Measurements from ENCODE around the gene ESYT3. TPM values are rescaled to one million over a fixed set of nuclear protein-coding genes. Genes with fewer than 3 reads are reported as not detected.

ESYT3 gene
- total and polyA plus RNA-seq, 4 donors, result 0.38 to 2.7 (median 0.88) TPM

DNA sequence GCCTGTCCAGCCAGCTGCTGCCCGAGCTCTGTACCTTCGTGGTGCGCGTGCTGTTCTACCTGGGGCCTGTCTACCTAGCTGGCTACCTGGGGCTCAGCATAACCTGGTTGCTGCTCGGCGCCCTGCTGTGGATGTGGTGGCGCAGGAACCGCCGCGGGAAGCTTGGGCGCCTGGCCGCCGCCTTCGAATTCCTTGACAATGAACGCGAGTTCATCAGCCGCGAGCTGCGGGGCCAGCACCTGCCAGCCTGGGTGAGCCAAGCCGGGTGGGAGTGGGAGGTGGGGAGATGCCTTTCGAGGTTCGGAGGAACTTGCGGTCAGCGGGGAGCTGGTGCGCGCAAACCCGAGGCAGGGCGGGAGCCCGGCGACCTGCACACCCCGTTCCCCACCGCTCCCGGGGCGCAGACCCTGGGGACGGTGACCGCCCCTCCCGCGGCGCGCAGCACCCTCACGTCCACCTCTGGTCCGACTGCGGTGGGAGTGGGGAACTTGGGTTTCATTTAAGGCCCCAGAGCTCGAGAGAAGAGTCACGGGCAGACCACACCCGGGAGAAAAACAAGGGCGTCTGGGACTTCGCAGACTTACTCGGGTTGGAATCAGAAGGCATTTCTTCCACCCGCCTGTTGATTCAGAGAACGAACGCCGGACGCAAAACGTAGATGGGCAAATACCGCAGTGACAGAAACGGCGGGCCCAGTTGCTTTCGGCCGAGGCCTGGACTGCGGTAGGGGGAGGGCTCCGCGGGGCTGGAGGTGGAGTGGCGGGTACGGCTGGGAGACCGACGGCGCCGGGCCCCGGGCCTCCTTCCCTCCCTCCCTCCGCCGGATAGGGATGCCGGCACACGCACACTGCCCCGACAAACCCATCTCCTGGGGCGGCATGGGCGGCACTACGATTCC is 708 bp downstream of the ESYT3 start:
- no peaks in the 10 kb centered on the region for H3K4me1 ChIP-seq (ENCODE audit: control insufficient read depth in 1 of 2, insufficient read depth in 2 of 2, low read length in 2 of 2)
- intact Hi-C loops (cut with DNase I), result no loop called here
- ATAC-seq (ENCODE audit: low FRiP score) (peak; percentile 17), DNase-seq (peak in 1 of 2 donors; percentile 72)
- peak overlapping the region; percentile 7 to 60 for H3K4me3 ChIP-seq (ENCODE audit: low read length in 2 of 2)
- H3K36me3 ChIP-seq (ENCODE audit: control insufficient read depth in 1 of 2, insufficient read depth in 2 of 2, low read length in 1 of 2), result no peaks in the 10 kb centered on the region
- no peaks in the 10 kb centered on the region for H3K9me3 ChIP-seq (ENCODE audit: control insufficient read depth, low read length)
- no peak overlapping the region for H3K27ac ChIP-seq (ENCODE audit: low read depth in 1 of 2, low read length in 2 of 2)
- no peaks in the 10 kb centered on the region for H3K27me3 ChIP-seq (ENCODE audit: control insufficient read depth in 1 of 2, insufficient read depth in 2 of 2, low read length in 1 of 2)
- WGBS, 2 donors, result 9 to 10% methylated on average over 78 of the region's 78 CpGs

DNA sequence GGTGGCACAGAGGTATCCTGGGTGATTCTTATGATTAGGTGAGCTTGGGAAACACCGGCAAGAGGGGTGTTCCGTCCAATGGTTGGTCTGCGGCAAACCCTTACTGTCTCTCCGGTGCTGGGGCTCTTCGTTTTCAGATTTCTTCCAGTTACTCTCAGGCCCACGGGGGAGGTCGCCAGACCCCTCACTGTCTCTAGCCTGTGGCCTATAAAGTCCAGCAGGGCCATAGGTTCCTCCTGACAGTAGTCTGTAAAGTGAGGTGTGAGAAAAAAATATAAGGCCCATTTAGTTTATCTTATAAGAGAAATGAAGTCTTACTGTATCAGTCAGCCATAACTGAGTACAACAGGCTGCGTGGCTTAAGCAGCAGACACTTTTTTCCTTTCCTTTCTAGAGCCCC is 1.4 kb downstream of the ESYT3 start:
- Histone ChIP-seq H3K4me1 (ENCODE audit: control insufficient read depth in 1 of 2, insufficient read depth in 2 of 2, low read length in 2 of 2) (no peaks in the 10 kb centered on the region), H3K27me3 (ENCODE audit: control insufficient read depth in 1 of 2, insufficient read depth in 2 of 2, low read length in 1 of 2) (no peaks in the 10 kb centered on the region), H3K36me3 (ENCODE audit: control insufficient read depth in 1 of 2, insufficient read depth in 2 of 2, low read length in 1 of 2) (no peaks in the 10 kb centered on the region), H3K4me3 (ENCODE audit: low read length in 2 of 2) (no peak overlapping the region), H3K27ac (ENCODE audit: low read depth in 1 of 2, low read length in 2 of 2) (no peak overlapping the region), H3K9me3 (ENCODE audit: control insufficient read depth, low read length) (no peaks in the 10 kb centered on the region)
- WGBS, 2 donors, result 84 to 99% methylated on average over 8 of the region's 8 CpGs
- intact Hi-C loops (cut with DNase I), result no loop called here
- no peak for ATAC-seq (ENCODE audit: low FRiP score)
- DNase-seq, result no peak

DNA sequence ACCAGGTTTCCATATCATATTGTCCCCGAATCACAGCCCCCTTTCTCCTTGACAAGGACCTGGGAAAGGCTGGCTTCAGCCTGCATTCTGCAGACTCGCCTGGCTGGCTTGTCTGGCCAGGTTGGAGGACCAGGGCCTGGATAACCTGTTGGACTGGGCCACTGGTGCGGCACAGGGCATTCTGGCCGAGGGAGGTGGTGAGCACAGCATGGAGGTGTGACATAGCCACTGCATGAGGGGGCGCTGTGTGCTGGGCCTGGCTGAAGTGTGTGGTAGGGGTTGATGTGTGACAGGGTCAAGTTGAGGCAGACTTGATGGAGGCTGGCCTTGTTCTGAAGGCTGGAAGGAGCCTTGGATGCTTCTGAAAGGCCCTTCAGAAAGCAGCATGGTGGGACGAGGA is 2.9 kb downstream of the ESYT3 start:
- Histone ChIP-seq H3K27ac (ENCODE audit: low read depth in 1 of 2, low read length in 2 of 2) (no peak overlapping the region), H3K36me3 (ENCODE audit: control insufficient read depth in 1 of 2, insufficient read depth in 2 of 2, low read length in 1 of 2) (no peaks in the 10 kb centered on the region), H3K27me3 (ENCODE audit: control insufficient read depth in 1 of 2, insufficient read depth in 2 of 2, low read length in 1 of 2) (no peaks in the 10 kb centered on the region), H3K9me3 (ENCODE audit: control insufficient read depth, low read length) (no peaks in the 10 kb centered on the region), H3K4me1 (ENCODE audit: control insufficient read depth in 1 of 2, insufficient read depth in 2 of 2, low read length in 2 of 2) (no peaks in the 10 kb centered on the region), H3K4me3 (ENCODE audit: low read length in 2 of 2) (no peak overlapping the region)
- peak in 1 of 2 donors; percentile 55 for DNase-seq
- intact Hi-C loops (cut with DNase I), result no loop called here
- WGBS, 2 donors, result 95 to 98% methylated on average over 6 of the region's 6 CpGs
- no peak for ATAC-seq (ENCODE audit: low FRiP score)

DNA sequence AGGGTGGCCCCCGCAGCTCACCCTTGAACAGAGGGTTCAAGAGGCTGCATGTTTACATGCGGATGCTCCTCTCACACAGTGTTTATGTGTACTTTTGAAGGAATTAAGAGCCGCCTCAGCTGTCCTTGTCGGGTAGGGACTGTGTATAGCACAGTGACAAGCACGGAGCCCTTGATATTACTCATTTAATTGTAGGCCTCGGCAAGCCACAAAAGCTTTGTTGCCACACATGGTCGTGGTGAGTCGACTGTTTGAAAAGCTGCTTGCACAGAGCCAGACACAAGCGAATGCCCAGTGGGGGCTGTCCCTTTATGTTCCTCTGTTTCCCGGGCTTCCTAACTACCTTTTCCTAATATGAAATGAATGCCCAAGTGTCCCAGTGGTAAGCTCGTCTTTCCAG is 4.5 kb downstream of the ESYT3 start:
- no peak for ATAC-seq (ENCODE audit: low FRiP score)
- no peak overlapping the region for H3K4me3 ChIP-seq (ENCODE audit: low read length in 2 of 2)
- intact Hi-C loops (cut with DNase I), result no loop called here
- no peak overlapping the region for H3K27ac ChIP-seq (ENCODE audit: low read depth in 1 of 2, low read length in 2 of 2)
- no peaks in the 10 kb centered on the region for H3K4me1 ChIP-seq (ENCODE audit: control insufficient read depth in 1 of 2, insufficient read depth in 2 of 2, low read length in 2 of 2)
- H3K36me3 ChIP-seq (ENCODE audit: control insufficient read depth in 1 of 2, insufficient read depth in 2 of 2, low read length in 1 of 2), result no peaks in the 10 kb centered on the region
- no peaks in the 10 kb centered on the region for H3K9me3 ChIP-seq (ENCODE audit: control insufficient read depth, low read length)
- 75 to 76% methylated on average over 11 of the region's 11 CpGs for WGBS, 2 donors
- no peaks in the 10 kb centered on the region for H3K27me3 ChIP-seq (ENCODE audit: control insufficient read depth in 1 of 2, insufficient read depth in 2 of 2, low read length in 1 of 2)
- peak in 1 of 2 donors; percentile 36 for DNase-seq

DNA sequence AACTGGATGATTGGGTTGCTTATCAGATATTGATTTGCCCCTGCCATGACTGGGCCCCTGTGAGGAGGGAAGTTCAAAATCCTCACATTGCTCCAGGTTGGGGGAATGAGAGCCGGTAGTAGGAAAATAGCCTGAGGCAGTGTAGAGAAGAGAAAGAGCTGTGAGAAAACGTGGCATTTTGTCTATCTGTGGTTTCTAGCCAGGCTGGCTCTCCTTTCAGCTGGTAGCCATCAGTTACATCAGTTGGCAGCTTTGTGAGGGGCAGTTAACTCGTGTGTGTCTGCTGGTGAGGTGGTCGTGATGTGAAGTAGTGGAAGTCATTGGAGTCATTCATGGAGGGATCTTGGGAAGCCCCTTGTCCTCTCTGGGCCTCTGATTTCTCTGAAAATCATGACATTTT is 5.2 kb downstream of the ESYT3 start:
- no peak for ATAC-seq (ENCODE audit: low FRiP score)
- H3K27ac ChIP-seq (ENCODE audit: low read depth in 1 of 2, low read length in 2 of 2), result no peak overlapping the region
- peak in 1 of 2 donors; percentile 9 for DNase-seq
- H3K9me3 ChIP-seq (ENCODE audit: control insufficient read depth, low read length), result no peaks in the 10 kb centered on the region
- H3K36me3 ChIP-seq (ENCODE audit: control insufficient read depth in 1 of 2, insufficient read depth in 2 of 2, low read length in 1 of 2), result no peaks in the 10 kb centered on the region
- H3K27me3 ChIP-seq (ENCODE audit: control insufficient read depth in 1 of 2, insufficient read depth in 2 of 2, low read length in 1 of 2), result no peaks in the 10 kb centered on the region
- no peak overlapping the region for H3K4me3 ChIP-seq (ENCODE audit: low read length in 2 of 2)
- 66 to 71% methylated on average over 4 of the region's 4 CpGs for WGBS, 2 donors
- intact Hi-C loops (cut with DNase I), result no loop called here
- H3K4me1 ChIP-seq (ENCODE audit: control insufficient read depth in 1 of 2, insufficient read depth in 2 of 2, low read length in 2 of 2), result no peaks in the 10 kb centered on the region

DNA sequence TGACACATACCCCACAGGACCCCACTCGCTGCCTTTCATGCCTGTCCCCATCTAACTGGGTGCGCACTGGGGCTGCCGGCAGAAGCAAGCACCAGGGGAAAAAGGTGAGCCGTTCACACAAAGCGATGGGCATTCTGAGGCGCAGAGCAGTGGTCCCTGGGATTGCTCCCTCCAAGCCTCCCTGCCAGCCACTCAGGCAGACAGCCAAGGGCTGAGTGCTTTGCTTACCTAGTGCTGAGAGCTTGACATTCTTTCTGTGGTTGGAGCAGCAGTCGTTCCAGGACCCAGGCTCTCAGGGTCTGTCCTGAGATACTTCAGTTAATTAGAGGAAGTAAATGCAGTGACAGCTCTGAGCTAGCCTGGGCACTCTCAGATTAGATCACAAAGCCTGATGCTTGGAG is 5.7 kb downstream of the ESYT3 start:
- 50 to 52% methylated on average over 7 of the region's 7 CpGs for WGBS, 2 donors
- DNase-seq, result peak in 1 of 2 donors; percentile 54
- Histone ChIP-seq H3K36me3 (ENCODE audit: control insufficient read depth in 1 of 2, insufficient read depth in 2 of 2, low read length in 1 of 2) (no peaks in the 10 kb centered on the region), H3K9me3 (ENCODE audit: control insufficient read depth, low read length) (no peaks in the 10 kb centered on the region), H3K27ac (ENCODE audit: low read depth in 1 of 2, low read length in 2 of 2) (no peak overlapping the region), H3K27me3 (ENCODE audit: control insufficient read depth in 1 of 2, insufficient read depth in 2 of 2, low read length in 1 of 2) (no peaks in the 10 kb centered on the region), H3K4me1 (ENCODE audit: control insufficient read depth in 1 of 2, insufficient read depth in 2 of 2, low read length in 2 of 2) (no peaks in the 10 kb centered on the region), H3K4me3 (ENCODE audit: low read length in 2 of 2) (no peak overlapping the region)
- intact Hi-C loops (cut with DNase I), result no loop called here
- no peak for ATAC-seq (ENCODE audit: low FRiP score)

DNA sequence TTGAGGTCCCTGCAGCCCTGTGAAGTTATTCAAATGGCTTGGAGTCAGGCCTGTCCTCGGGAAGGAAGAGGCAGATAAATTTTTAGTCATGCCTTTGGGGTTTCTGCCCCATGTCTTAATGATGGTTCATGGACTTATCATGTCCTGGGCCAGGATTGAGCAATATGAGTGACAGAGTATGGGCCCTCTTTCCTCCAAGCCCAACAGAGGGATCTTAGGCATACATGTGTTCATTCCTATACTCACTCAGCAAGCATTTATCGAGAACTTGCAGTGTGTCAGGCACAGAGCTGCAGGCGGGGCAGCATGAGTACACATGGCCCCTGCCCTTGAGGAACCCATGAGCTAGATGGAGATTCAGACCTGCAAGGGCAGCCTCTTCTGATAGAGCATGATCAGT is 6.2 kb downstream of the ESYT3 start:
- no peaks in the 10 kb centered on the region for H3K27me3 ChIP-seq (ENCODE audit: control insufficient read depth in 1 of 2, insufficient read depth in 2 of 2, low read length in 1 of 2)
- intact Hi-C loops (cut with DNase I), result no loop called here
- H3K36me3 ChIP-seq (ENCODE audit: control insufficient read depth in 1 of 2, insufficient read depth in 2 of 2, low read length in 1 of 2), result no peaks in the 10 kb centered on the region
- no peak overlapping the region for H3K27ac ChIP-seq (ENCODE audit: low read depth in 1 of 2, low read length in 2 of 2)
- 63 to 66% methylated on average over 3 of the region's 3 CpGs for WGBS, 2 donors
- DNase-seq (no peak), ATAC-seq (ENCODE audit: low FRiP score) (no peak)
- H3K4me1 ChIP-seq (ENCODE audit: control insufficient read depth in 1 of 2, insufficient read depth in 2 of 2, low read length in 2 of 2), result no peaks in the 10 kb centered on the region
- no peaks in the 10 kb centered on the region for H3K9me3 ChIP-seq (ENCODE audit: control insufficient read depth, low read length)
- H3K4me3 ChIP-seq (ENCODE audit: low read length in 2 of 2), result no peak overlapping the region

DNA sequence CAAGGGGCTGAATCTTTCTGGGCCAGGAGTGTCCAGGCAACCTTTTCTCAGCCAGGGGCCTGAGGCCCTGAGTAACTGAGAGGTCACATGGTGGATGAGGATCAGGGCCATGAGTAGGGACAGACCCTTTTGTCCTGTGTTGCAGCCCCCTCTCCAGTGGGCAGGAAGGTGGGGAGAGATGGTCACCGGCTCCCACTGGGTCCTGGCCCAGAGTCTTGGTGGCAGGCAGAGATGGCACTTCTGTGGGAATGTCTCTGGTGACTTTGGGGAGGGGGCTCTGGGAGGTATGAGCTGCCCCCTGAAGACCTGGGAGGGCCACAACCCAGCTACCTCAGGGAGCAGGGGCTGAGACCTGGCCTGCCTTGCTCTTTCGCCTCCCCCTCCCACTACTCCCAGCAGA is 6.8 kb downstream of the ESYT3 start:
- Histone ChIP-seq H3K4me1 (ENCODE audit: control insufficient read depth in 1 of 2, insufficient read depth in 2 of 2, low read length in 2 of 2) (no peaks in the 10 kb centered on the region), H3K4me3 (ENCODE audit: low read length in 2 of 2) (no peak overlapping the region), H3K36me3 (ENCODE audit: control insufficient read depth in 1 of 2, insufficient read depth in 2 of 2, low read length in 1 of 2) (no peaks in the 10 kb centered on the region), H3K27me3 (ENCODE audit: control insufficient read depth in 1 of 2, insufficient read depth in 2 of 2, low read length in 1 of 2) (no peaks in the 10 kb centered on the region), H3K27ac (ENCODE audit: low read depth in 1 of 2, low read length in 2 of 2) (no peak overlapping the region), H3K9me3 (ENCODE audit: control insufficient read depth, low read length) (no peaks in the 10 kb centered on the region)
- WGBS, 2 donors, result 96 to 100% methylated on average over 2 of the region's 2 CpGs
- ATAC-seq (ENCODE audit: low FRiP score) (no peak), DNase-seq (peak in 1 of 2 donors; percentile 56)
- intact Hi-C loops (cut with DNase I), result no loop called here

DNA sequence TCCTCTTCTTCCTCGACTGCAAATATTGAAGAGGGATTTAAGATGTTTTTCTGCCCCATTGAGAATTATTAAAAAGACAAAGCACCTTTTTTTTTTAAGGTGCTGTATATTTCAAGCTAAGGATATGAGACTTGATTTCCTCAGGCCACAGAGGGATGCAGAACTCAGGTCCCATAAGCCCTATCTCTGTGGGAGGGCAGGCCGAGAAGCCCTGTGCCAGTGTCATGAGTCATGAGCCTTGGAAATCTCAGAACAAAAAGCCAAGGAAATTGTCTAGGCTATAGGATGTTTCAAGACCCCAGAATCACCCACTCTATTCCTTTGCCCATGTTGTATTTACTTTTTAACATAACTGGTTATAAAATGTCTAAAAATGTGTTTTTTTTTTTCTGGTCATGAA is 7.3 kb downstream of the ESYT3 start:
- Histone ChIP-seq H3K27ac (ENCODE audit: low read depth in 1 of 2, low read length in 2 of 2) (no peak overlapping the region), H3K4me1 (ENCODE audit: control insufficient read depth in 1 of 2, insufficient read depth in 2 of 2, low read length in 2 of 2) (no peaks in the 10 kb centered on the region), H3K36me3 (ENCODE audit: control insufficient read depth in 1 of 2, insufficient read depth in 2 of 2, low read length in 1 of 2) (no peaks in the 10 kb centered on the region), H3K27me3 (ENCODE audit: control insufficient read depth in 1 of 2, insufficient read depth in 2 of 2, low read length in 1 of 2) (no peaks in the 10 kb centered on the region), H3K4me3 (ENCODE audit: low read length in 2 of 2) (no peak overlapping the region), H3K9me3 (ENCODE audit: control insufficient read depth, low read length) (no peaks in the 10 kb centered on the region)
- 51 to 53% methylated on average over 2 of the region's 2 CpGs for WGBS, 2 donors
- ATAC-seq (ENCODE audit: low FRiP score), result no peak
- intact Hi-C loops (cut with DNase I), result no loop called here
- DNase-seq, result no peak
